Ecto neural progenitor cell (in vitro differentiated cells): Measurements from ENCODE around the gene IMP3.
"Not testable (repeated sequence)": the region's sequence is repeated elsewhere in the genome, so short reads cannot be mapped to it uniquely, and the experiment has no call there.

ENCODE experiments used
- DNase-seq: peaks from one replicate; pipeline ENCODE4 v3.0.0-alpha.2; 2018; ENCODE audit warnings: low spot score

IMP3 gene

DNA sequence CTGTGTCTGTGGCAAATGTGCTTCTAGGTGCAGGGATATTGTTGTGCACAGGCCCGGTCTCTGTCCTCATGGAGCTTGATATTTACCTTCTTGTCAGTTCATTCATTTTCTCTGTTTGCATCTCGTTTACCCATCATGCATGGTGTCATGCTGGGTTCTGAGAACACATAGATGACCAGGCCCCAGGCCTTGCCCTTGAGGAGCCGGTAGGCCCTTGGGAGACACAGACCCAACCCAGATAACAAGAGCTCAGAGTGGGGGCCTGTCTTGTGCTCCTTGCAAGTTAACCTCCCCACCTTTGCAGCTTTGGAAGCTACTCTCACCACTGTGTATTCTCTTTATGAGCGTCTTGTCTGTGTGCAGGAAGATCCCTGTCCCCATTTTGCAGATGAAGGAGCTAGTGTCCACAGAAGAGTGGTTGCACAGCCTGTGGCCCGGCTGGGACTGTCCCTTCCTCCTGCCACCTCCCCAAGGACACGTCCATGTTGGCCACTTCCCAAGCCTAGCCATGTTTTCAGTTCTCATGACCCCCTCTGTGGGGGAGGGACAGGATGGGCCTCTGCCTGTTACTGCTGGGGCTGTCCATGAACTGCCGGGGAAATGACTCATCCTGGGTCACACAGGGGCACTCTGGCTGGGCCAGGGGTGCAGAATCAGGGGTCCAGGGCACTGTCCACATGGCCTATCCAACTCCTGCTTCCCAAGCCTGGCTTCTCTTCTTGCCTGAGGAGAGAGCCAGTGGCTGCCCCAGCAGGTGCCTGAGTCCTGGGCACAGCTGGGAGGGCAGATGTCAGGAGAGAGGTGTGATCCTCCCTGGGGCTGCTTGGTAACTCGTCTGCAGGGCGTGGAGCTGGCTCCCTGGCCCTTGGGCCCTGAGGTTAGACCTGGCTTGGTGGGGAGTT is 11.1 kb upstream of the IMP3 start:
- no peak for DNase-seq

DNA sequence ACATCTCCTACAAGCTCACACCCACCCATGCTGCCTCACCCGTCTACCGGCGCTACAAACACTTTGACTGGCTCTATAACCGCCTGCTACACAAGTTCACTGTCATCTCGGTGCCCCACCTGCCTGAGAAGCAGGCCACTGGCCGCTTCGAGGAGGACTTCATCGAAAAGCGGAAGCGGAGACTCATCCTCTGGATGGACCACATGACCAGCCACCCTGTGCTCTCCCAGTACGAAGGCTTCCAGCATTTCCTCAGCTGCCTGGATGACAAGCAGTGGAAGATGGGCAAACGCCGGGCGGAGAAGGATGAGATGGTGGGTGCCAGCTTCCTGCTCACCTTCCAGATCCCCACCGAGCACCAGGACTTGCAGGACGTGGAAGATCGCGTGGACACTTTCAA is 9.8 kb upstream of the IMP3 start:
- no peak for DNase-seq

DNA sequence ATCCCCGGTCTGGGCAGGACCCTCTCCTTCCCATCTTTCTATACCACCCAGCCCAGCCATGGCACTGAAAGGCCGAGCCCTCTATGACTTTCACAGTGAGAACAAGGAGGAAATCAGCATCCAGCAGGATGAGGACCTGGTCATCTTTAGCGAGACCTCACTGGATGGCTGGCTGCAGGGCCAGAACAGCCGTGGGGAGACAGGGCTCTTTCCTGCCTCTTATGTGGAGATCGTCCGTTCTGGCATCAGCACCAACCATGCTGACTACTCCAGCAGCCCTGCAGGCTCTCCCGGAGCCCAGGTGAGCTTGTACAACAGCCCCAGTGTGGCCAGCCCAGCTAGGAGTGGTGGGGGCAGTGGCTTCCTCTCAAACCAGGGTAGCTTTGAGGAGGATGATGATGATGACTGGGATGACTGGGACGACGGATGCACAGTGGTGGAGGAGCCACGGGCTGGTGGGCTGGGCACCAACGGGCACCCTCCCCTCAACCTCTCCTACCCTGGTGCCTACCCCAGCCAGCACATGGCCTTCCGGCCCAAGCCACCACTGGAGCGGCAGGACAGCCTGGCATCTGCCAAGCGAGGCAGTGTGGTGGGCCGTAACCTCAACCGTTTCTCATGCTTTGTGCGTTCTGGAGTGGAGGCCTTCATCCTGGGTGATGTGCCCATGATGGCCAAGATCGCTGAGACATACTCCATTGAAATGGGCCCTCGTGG is 9.2 kb upstream of the IMP3 start:
- no peak for DNase-seq

DNA sequence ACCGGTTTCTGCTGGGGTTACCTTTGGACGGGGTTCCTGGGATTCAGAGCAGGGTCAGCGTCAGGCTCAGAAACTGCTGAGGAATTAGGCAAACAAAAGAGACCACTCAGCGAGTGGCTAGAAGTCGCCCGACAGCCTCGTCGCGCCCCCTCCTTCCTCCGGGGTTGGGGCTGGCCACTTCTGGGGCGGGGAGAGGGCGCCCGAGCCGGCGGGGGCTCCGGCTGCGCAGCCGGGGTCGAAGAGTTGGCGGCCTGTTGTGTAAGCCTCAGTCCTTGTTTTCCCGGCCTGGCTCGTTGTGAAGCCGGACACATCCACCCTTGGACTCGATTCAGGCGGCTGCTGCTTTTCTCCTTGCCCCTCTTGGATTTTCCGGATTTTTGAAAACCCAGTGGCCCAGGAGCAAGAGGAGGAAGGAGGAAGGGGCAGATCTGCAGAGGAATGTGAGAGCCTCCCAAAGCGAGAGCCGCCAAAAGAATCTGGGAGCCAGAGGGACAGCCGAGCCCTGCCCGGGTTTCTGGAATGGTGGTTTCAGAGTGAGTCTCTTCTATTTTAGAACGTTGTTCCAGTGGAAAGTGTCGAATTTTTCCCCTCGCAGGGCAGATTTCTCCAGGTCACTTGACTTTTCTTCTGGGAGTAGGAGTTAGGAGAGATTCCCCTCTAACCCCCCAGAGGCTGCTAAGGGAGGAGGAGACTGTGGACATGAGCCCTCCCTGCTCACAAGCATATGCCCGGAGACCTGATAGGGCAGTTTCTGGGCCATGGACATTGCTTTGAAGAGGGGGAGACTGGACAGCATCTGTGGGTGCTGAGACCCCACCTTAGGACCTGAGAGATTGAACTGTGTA is 8.4 kb upstream of the IMP3 start:
- no peak for DNase-seq

DNA sequence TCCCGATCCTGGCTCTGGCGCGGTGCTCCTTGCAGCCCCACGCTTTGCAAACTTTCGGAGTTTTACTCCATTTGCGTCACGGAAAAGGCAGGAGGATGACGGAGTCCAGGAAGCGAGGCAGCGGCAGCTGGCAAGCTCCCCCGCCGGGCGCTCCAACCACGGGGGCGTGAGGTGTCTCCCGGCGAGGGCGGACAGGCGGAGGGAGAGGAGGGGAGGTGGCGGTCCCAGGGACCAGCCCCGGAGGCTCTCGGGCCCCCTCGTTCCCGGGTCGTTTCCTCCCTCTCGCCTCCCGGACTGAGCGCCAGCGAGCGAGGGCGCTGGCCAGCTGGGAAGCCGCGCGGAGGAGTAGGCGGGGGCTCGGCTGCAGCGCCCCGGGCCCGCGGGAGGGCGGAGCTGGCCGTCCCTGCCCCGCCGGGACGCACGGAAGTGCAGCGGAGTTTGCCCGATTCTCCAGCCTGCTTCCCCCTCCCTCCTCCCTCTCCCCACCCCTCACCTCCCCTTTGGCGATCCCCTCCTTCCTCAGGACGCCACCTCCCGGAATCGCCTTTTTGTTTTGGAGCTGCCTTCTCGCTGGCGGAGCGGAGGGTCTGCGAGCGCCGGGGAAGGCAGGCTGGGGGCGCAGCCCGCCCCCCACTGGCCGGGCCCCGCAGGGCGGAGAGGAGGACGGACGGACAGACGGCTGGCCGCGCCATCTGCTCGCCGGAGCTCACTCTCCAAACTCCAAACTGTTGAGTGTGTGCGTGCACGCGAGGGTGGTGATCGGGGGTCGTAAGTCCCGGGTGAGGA is 7.5 kb upstream of the IMP3 start, which contains the start of gene SNX33:
Gene SNX33 (plus strand): TSS at position 543 of the 786 bp plus-strand sequence. CDS start 1,191 bp downstream, outside the sequence.
- DNase-seq, result peak; percentile 88

DNA sequence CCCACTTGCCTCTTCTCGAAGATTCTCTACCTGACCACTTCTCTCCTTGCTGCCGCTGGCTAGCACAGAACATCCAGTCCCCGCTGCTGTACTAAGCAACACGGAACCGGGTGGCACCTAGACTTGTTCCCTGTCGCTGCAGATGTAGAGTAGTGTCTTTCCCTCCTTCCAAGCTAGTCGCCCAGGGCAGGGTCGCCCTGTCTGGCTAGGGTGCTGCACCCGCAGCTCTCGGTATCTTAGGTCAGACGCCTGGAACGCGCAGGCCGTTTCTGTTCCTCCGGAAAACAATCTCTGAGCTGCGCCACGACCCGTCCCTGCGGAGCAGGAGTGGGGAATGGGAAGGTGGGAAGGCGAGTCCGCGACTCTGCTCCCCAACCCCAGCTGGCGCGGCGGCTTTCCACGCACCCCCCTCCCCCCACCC is 6.9 kb upstream of the IMP3 start:
- peak; percentile 58 for DNase-seq

DNA sequence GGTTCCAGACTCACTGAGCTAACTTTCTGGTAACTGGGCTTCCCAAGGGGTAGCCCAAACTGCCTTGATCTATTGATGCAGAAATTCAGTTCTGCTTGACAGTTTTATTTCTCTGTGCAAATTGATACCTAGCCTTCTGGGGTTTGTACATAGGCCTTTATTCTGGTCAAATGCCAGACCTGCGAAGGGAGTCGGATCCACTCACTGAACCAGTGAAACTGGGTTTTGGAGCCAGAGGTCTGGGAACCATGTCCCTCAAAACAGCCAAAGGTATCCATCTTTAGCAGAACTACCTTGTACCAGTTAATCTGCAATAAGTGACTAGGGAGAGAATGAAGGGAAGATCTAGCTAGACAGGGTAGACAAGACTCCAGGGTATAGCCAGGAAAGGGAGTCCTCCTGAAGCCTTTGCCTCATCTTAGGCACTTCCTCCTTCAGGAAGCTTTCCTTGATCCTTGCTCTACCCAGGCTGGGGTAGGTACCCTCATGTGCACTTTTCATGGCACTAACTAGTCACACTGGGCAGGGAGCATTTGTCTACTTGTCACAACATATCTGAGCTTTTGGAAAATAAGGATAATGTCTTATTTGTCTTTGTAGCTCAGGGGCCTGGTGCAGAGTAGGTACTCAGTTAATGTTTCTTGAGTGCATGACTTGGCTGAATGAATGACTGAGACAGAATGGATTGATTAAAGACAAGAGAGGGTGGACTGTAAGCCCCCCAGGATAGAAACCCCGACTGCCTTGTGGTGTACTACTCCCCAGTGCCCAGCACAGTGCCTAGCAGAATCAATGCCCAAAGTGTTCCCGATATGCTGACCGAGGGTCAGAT is 6.3 kb upstream of the IMP3 start:
- DNase-seq, result no peak

DNA sequence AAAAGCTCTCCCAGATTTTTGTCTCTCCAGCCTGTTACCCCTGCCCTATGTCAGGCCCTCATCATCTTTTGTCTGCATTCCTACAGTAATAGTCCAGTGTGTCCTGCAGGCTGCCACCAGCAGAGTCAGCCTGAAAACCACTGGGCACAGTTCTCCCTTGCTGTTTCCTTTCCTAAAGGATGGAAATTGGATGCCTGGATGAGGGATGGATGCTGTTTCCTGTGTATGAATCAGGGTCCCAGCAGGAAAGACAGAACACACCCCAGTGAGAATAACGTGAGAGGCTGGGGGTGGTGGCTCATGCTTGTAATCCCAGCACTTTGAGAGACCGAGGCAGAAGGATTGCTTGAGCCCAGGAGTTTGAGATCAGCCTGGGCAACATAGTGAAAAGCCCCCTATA is 4.4 kb upstream of the IMP3 start:
- DNase-seq, result no peak

DNA sequence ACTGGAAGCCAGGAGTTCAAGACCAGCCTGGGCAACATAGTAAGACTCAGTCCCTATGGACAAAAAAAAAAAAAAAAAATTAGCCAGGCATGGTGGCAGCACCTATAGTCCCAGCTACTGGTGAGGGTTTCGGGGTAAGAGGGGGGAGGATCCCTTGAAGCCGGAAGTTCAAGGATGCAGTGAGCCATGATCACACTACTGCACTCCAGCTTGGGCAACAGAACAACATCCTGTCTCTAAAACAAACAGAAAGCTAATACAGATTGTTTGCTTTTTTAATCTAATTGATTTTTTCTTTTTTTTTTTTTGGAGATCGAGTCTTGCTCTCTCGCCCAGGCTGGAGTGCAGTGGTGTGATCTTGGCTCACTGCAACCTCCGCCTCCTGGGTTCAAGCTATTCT is 1.6 kb upstream of the IMP3 start:
- no peak for DNase-seq

DNA sequence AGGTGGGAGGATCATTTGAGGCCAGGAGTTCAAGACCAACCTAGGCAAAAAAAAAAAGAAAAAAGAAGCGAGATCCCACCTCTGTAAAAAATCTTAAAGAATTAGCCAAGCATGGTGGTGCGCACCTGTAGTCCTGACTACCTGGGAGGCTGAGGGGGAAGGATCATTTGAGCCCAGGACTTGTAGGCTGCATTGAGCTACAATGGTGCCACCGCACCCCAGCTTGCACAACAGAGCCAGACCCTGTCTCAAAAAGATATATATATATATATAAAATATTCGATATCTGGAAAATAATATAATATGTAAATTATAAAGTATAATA is 1.1 kb upstream of the IMP3 start:
- DNase-seq, result no peak

DNA sequence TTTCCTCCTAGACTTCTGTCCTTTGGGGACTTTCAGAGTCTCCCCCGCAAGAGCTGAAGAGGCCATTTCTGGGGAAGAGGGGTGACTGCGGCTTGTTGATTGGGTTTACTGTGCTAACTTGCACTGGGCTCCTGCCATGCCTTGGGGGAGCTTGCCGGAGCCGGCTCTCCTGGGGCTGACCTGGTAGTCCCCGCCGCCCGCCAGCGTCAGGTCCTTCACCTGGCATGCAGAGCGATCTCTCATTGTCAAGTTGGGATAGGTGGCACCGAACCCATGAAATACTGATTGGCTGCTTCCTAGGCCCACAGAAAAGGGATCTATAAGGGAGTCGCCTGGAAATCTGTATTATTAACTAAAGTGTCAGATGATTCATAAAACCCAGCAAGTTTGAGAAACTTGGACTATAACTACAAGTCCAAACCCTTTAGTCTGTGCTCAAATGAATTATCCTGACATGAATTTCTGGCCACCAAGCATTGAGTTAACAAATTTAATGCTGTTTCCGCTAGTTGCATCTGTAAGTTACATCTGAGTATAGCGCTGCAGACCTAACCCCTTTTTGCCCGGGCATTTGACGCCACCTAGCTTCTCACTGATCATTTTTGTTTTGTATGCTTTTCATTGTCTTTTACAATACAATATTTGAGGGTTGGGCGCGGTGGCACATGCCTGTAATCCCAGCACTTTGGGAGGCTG is 607 bp upstream of the IMP3 start:
- DNase-seq, result no peak

DNA sequence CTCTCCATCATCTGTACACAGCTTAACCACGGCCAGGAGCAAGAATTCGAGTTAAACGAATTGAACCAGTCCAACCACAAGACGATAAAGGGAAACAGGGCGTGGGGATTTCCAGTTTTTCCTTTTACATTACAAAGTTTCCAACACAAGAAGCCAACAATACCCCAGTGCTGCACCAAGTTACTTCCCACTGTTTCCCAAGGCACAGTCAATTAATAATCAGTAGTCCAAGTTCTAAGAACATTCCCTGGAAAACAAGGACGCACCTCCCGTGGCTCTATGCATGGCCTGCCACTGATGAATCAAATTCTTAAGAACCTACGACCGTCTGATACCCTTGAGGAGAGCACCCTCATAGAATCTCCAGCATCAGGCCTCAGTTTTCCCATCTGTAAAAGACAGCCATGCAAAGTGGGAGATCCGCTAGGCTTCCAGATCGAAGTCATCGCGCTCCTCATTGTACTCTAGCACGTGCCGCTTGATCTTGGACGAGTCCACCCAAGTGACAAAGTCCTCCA is 774 bp downstream of the IMP3 start:
- no peak for DNase-seq

DNA sequence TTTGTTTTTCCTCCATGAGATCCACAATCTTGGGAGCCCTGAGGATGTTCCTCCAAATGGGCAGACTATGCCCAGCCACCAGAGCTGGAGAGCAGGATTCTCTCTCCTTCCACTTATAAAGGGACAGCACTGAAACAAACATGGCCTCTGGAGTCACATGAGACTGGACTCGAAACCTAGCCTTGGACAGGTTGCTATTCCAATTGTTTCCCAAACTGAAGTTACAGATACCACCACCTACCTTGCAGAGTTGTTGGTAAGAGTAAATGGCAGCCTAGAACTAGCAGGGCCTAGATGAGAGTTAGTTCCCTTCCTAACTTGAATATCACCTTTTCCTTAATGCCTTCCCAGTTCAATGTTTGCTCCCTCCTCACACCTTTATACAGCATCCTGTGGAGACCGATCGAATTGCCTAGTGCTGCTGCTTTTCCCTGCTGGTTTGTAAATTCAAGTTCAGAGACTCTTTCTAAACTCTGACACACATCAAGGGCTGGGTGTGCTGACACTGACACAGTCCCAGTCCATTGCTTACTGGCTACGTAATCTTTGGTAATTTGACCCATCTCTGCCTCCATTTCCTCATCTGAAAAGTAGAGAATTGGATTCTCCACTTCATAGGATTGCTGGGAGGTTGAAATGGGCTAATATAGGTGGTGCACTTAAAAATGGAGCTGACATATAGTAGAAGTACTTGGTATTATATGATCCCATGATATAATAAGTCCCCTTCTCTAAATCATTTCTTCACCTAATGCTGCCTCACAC is 2.6 kb downstream of the IMP3 start:
- no peak for DNase-seq

DNA sequence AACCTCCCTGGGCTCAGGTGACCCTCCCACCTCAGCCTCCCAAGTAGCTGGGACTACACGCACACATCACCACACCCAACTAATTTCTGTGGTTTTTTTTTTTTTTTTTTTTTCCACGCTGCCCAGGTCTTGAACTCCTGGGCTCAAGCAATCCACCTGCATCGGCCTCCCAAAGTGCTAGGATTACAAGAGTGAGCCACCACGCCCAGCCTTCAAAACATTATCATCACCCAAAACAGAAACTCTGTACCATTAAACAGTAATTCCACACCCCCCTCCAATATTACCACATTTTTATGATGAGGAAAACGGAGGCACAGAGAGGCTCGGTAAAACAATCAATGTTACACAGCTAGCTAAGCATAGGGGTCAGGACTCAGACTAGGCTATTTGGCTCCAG is 4.0 kb downstream of the IMP3 start:
- no peak for DNase-seq

DNA sequence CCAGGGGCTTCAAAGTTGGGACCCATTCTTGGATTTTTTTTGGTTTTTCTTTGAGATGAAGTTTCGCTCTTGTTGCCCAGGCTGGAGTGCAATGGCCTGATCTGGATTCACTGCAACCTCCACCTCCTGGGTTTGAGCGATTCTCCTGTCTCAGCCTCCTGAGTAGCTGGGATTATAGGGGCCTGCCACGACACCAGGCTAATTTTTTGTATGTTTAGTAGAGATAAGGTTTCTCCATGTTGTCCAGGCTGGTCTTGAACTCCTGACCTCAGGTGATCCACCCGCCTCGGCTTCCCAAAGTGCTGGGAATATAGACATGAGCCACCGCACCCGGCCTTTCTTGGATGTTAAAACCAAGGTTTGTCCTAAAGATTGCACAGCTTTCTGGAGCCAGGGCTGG is 6.1 kb downstream of the IMP3 start:
- DNase-seq, result not testable (repeated sequence)

DNA sequence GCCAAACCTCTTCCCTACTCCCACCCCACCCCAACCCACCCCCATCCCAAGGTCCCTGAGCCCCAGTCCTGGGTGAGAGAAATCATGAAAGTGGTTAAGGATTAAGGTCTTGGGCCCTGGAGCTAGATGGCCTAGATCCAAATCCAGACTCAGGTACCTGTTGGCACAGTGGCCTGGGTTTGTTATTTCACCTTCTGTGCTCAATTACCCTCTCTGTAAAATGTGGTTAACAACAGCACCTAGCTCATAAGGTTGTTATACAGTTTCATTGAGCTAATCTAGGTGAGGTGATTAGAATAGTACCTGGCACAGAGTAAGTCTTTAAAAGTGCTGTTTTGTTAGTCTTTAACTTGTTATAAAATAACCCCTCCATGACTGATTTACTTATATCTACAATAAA is 8.1 kb downstream of the IMP3 start:
- no peak for DNase-seq

DNA sequence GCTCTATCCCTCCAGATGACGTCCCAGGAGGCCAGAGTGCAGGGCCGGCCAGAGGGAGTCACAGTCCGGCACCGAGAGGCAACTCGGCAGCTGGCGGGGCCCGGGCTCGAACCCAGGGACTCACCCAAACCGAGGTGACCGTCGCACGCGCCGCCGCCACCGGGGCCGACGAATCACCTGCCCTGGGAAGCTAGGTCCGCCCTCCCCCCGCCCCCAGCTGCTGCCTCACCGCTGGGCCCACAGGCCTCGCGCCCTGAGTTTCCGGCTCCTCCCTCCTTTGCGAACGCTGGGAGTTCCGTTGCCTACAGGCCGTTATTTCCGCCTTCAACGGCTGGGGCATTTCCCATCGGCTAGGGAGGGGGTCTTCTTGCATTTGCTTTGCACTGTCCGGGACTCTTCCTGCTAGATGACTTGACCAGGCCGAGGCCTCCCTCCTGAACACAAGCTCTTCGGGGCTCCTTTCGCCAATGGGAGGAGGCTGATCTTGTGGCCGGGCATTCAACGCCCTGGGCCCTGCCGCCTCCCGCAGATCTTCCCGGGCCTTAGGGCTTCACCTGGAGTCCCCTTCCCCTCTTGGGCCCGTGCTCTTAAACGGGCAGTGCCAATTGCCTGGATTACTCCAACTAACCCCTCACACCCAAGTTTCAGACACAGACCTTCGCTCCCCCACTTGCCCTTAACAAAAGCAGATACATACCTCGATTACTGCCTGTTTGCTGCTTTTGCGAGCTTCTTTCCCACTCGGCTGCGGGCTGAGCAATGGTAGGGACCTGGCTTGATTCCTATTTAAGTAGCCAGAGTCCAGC is 14.3 kb downstream of the IMP3 start, which contains the start of gene SNUPN:
Gene SNUPN (minus strand): TSS at position 184 of the 806 bp plus-strand sequence. CDS start 4,674 bp downstream, outside the sequence.
- peak; percentile 98 for DNase-seq

DNA sequence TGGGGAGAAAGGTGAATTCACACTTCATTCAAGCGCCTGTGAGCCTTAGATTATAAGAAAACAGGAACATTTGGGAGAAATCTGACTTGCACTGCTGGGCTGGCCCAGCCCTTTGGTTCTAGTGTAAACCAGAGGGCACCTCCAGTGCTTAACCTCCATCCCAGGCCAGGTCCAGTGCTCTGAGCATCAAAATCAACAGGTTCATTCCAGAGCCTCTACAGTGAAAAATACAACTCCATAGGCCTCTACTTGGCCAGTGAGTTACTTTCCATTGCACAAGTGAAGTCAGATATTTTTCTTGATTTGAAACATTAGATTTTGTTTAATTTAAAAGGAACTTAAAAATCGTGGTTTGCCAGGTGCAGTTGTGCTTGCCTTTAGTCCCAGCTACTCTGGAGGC is 17.5 kb downstream of the IMP3 start:
- DNase-seq, result no peak
